T-cell (primary cell): ENCODE results near the gene CRTC3. TPM values are rescaled to one million over a fixed set of nuclear protein-coding genes. Genes with fewer than 3 reads are reported as not detected.
A peak's percentile ranks its signal among the peaks of the same experiment; 100 is the strongest.

Source experiments
- ATAC-seq, 4 experiments: fragments of 200-7000 bp in 3 of 4; fragments of 150-1000 bp in 1 of 4; cut with Tn5 transposase; replicated peaks in 1 of 4; 1 replicate in 3 of 4; 2 replicates in 1 of 4; pipeline ENCODE4 v1.10.0; 2021; ENCODE audit warnings: moderate library complexity in 3 of 4, mild to moderate bottlenecking in 2 of 4, moderate number of reproducible peaks in 1 of 4
- CTCF ChIA-PET, 2 donors: fragments of 300-600 bp; sonication (Branson Sonifier 250); formaldehyde crosslinking; loops; one replicate each; lab custom pipeline; 2022; ENCODE audit warnings: antibody characterized with exemption in 2 of 2; lab: Charles Lee
- POLR2A ChIA-PET, 2 donors: fragments of 300-600 bp; sonication (Branson Sonifier 250); formaldehyde crosslinking; loops; one replicate each; lab custom pipeline; 2022; ENCODE audit warnings: antibody characterized with exemption in 2 of 2; lab: Charles Lee
- DNase-seq, 35 experiments: peaks; one replicate each; pipeline versions ENCODE4 v3.0.0 to v3.0.0-alpha.2; 2013 to 2023
- H3K27ac ChIP-seq: one replicate; pipeline ENCODE4 v1.5.1; 2013; ENCODE audit warnings: low read length
- H3K27me3 ChIP-seq, 2 experiments: replicated peaks in 1 of 2; 1 replicate in 1 of 2; 2 replicates in 1 of 2; pipeline versions ENCODE4 v1.6.1 to v1.7.0; 2013; ENCODE audit warnings: low read length in 1 of 2, mixed read lengths in 1 of 2; ENCODE audit not compliant: control insufficient read depth in 2 of 2, insufficient read depth in 2 of 2; ENCODE audit errors: extremely low read depth in 1 of 2
- H3K36me3 ChIP-seq, 2 donors: 1 replicate in 1 of 2; 2 replicates in 1 of 2; pipeline versions ENCODE4 v1.6.1 to v1.7.0; 2013; ENCODE audit warnings: low read length in 1 of 2; ENCODE audit not compliant: control insufficient read depth in 2 of 2, insufficient read depth in 1 of 2; ENCODE audit errors: extremely low read depth in 1 of 2
- H3K4me1 ChIP-seq, 2 experiments: 1 replicate in 1 of 2; 2 replicates in 1 of 2; pipeline versions ENCODE4 v1.6.1 to v1.7.0; 2013; ENCODE audit warnings: low read length in 2 of 2, mixed read lengths in 1 of 2; ENCODE audit not compliant: insufficient read depth in 2 of 2, control insufficient read depth in 1 of 2; ENCODE audit errors: extremely low read depth in 1 of 2
- H3K4me3 ChIP-seq, 2 donors: 1 replicate in 1 of 2; 2 replicates in 1 of 2; pipeline versions ENCODE4 v1.5.1 to v1.7.0; 2013; ENCODE audit warnings: mild to moderate bottlenecking in 2 of 2, low read length in 1 of 2, moderate library complexity in 1 of 2; ENCODE audit not compliant: control insufficient read depth in 1 of 2; ENCODE audit errors: extremely low read depth in 1 of 2
- H3K9me3 ChIP-seq: 2 replicates; pipeline ENCODE4 v1.7.0; 2013
- H3K27ac Mint-ChIP-seq, 2 donors: one replicate each; pipeline ENCODE4 v1.8.0; 2020 to 2021; ENCODE audit warnings: mild to moderate bottlenecking in 2 of 2, mixed read lengths in 2 of 2
- H3K27me3 Mint-ChIP-seq, 2 donors: one replicate each; pipeline ENCODE4 v1.8.0; 2021 to 2022; ENCODE audit warnings: mixed read lengths in 2 of 2
- H3K36me3 Mint-ChIP-seq: one replicate; pipeline ENCODE4 v1.8.0; 2021; ENCODE audit warnings: mixed read lengths
- H3K4me1 Mint-ChIP-seq, 3 donors: one replicate each; pipeline ENCODE4 v1.8.0; 2020 to 2022; ENCODE audit warnings: mixed read lengths in 3 of 3, mild to moderate bottlenecking in 1 of 3
- H3K4me3 Mint-ChIP-seq, 3 donors: one replicate each; pipeline ENCODE4 v1.8.0; 2020 to 2022; ENCODE audit warnings: mild to moderate bottlenecking in 3 of 3, mixed read lengths in 3 of 3, moderate library complexity in 3 of 3
- H3K9me3 Mint-ChIP-seq, 3 donors: one replicate each; pipeline ENCODE4 v1.8.0; 2020 to 2022; ENCODE audit warnings: mixed read lengths in 3 of 3
- WGBS: methylation state at CpG from one replicate; pipeline ENCODE4 v1.1.5; 2013; ENCODE audit warnings: missing lambda C conversion rate; ENCODE audit not compliant: insufficient coverage; 5-methylcytosine and 5-hydroxymethylcytosine counted together
- total RNA-seq, 35 experiments: library from RNA in 6 of 35; stranded (reverse) in 6 of 35; fragments of 120-200 nt in 1 of 35; gene quantifications; one replicate each; pipeline versions ENCODE4 v1.2.1 to v1.2.4 and lab custom pipeline; 2013 to 2026

CRTC3 gene
- total RNA-seq, 5 donors from 2014 or later (not counting 1 experiment from before 2014, with no cell fraction given): 88.3 to 119 (median 89.1) TPM

DNA sequence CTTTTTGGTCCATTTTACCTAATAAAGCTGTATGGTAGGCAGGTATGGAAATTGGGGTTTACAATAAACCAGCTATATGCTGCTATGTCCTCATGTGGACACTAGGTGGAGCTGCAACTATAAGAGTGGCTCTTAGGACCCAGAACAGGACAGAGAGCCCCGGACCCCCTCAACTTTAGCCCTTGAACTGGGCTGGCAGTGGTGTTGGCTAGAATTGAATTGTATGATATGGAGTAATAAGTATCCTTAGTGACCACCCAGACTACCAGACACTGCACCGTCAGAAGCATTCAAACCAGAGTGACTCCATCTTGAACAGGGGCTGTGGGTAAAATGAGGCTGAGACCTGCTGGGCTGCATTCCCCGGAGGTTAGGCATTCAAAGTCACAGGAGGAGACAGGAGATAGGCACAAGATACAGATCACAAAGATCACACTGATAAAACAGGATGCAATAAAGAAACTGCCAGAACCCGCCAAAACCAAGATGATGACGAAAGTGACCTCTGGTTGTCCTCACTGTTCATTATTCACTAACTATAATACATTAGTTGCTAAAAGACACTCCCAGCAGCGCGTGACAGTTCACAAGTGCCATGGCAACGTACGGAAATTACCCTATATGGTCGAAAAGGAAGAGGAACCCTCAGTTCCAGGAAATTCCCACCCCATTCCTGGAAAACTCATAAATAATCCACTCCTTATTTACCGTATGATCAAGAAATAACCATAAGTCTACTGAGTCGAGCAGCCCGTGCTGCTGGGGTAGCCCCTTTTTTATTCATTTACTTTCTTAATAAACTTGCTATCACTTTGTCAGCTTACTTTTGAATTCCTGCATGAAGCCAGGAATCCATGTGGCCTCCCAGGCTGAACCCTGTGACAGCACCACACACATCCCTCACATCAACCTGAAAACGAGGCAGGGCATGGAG is 118.7 kb downstream of the CRTC3 start:
- ChIA-PET CTCF (interaction anchor here (0.5 to 1.5 kb wide), 25 partner anchors 9 to 623 kb away, joined by 3 to 23 read pairs (median 4); partner anchors contain the start of genes BLM (in 1 of the 2), HDDC3 (in 1 of the 2) and UNC45A (in 1 of the 2)), POLR2A (interaction anchor here in 1 of 2 donors (0.6 kb wide), 1 partner anchor 163 kb away, joined by 4 read pairs; no protein-coding TSS in a partner anchor)
- ATAC-seq: peak; percentile 66 to 77 (median 70)
- no peaks in the 10 kb centered on the region for H3K27me3 Mint-ChIP-seq
- Histone ChIP-seq H3K4me3 (no peak overlapping the region), H3K27me3 (peaks cover 0 to 16% of the 10 kb centered on the region in 2 experiments), H3K9me3 (no peaks in the 10 kb centered on the region), H3K36me3 (peaks cover 3 to 7% of the 10 kb centered on the region in 2 donors), H3K27ac (no peak overlapping the region), H3K4me1 (peaks cover 6 to 19% of the 10 kb centered on the region in 2 experiments)
- WGBS: 13% methylated on average over 6 of the region's 14 CpGs
- H3K36me3 Mint-ChIP-seq: peaks cover 6% of the 10 kb centered on the region
- H3K4me3 Mint-ChIP-seq: peak overlapping the region in 2 of 3 donors; percentile 42 to 68
- no peaks in the 10 kb centered on the region for H3K9me3 Mint-ChIP-seq
- H3K27ac Mint-ChIP-seq: peak overlapping the region in 1 of 2 donors; percentile 45
- H3K4me1 Mint-ChIP-seq: peaks cover 23 to 40% (median 39%) of the 10 kb centered on the region in 3 donors
- peak in 30 of 35 experiments; percentile 10 to 82 (median 44) for DNase-seq

DNA sequence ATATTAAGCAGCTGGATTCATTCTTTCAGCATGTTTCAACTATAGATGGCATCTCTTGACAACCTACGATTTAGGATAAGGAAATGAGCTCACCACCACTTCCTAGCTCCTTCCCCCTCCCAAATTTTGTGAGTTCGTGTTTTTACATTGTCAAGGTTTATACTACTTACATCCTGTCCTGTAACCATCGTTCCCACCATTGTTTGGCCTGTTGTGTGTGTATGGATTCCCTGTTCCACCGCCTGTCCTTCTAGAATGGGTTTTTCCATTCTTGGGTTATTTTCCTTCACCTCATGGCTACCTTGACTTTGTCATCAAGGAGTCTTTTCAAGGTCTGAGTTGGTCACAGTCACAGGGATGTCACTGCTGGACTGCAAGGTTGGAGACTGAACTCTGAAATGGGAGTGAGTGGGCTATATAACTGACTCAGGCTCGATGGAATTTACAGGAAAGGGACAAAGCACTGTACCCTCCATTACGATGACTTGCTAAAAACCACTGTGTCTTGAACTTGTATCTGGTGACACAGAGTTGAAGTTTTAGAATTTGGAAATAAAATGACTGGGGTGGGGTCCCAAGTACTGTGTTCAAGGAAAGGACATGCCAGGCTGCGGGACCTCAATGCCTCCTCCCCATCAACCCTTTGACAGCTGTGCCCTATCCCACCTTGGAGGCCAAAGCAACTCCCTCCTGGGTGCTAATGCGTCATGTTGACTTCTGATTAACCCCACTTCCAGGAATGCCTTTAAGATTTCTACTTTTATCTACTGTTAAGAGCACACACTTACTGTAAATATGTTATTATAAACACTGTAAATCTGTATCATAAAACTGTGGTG is 120.6 kb downstream of the CRTC3 start:
- peaks cover 30 to 47% (median 45%) of the 10 kb centered on the region in 3 donors for H3K4me1 Mint-ChIP-seq
- no peak overlapping the region for H3K4me3 Mint-ChIP-seq
- H3K9me3 ChIP-seq: no peaks in the 10 kb centered on the region
- H3K27me3 Mint-ChIP-seq: peaks cover 3 to 5% of the 10 kb centered on the region in 2 donors
- no peak overlapping the region for H3K4me3 ChIP-seq
- ChIA-PET CTCF (interaction anchor here (0.5 to 1.0 kb wide), 7 partner anchors 39 to 584 kb away, joined by 3 to 5 read pairs (median 3); no protein-coding TSS in a partner anchor), POLR2A (interaction anchor here in 1 of 2 donors (0.6 kb wide), 2 partner anchors 204 to 389 kb away, joined by 3 read pairs; no protein-coding TSS in a partner anchor)
- H3K36me3 Mint-ChIP-seq: no peaks in the 10 kb centered on the region
- H3K36me3 ChIP-seq: no peaks in the 10 kb centered on the region
- ATAC-seq (peak in 1 of 4 experiments; percentile 28), DNase-seq (no peak)
- H3K9me3 Mint-ChIP-seq: no peaks in the 10 kb centered on the region
- peaks cover 9 to 33% of the 10 kb centered on the region in 2 experiments for H3K4me1 ChIP-seq
- no peak overlapping the region for H3K27ac ChIP-seq
- peaks cover 0 to 35% of the 10 kb centered on the region in 2 experiments for H3K27me3 ChIP-seq
- peak overlapping the region in 1 of 2 donors; percentile 6 for H3K27ac Mint-ChIP-seq
- no CpG with 5 or more reads among the region's 8 CpGs for WGBS

DNA sequence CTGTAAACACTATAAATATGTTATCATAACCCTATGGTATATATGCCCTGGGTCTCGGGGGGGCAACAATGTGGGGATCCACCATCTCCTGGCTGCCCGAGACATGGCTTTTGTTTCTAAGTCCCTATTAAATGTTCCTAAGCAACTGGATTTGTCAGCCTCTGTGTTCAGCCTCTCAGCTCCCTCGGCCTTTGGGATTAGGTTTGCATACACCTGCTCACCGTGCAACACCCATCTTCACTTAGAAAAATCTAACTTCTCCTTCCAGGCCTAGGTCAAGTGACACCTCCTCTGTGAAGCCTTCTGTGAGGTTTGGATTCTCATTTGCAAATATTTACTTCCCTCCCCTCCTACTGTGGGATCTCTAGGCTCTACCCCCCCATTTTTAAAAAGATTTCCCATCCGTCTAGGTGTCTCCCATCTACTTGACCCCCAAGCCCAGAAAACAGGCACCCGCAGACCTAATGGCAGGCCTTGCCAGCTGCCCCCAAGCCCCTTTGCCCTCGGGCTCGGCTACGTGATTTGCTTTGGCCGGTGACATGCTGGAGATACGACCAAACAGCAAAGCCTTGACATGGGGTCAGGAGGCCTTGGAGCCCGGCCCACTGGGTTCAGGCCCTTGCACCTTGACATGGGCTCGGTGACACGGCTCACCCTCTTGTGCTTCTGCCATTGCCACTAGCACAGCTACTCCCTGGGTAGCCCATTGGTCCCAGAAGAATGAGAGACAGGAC is 121.4 kb downstream of the CRTC3 start:
- Histone ChIP-seq H3K27me3 (peaks cover 0 to 37% of the 10 kb centered on the region in 2 experiments), H3K4me3 (no peak overlapping the region), H3K9me3 (no peaks in the 10 kb centered on the region), H3K36me3 (no peaks in the 10 kb centered on the region), H3K27ac (no peak overlapping the region), H3K4me1 (peaks cover 9 to 35% of the 10 kb centered on the region in 2 experiments)
- Mint-ChIP-seq H3K9me3 (no peaks in the 10 kb centered on the region), H3K4me3 (no peak overlapping the region), H3K27ac (no peak overlapping the region), H3K36me3 (no peaks in the 10 kb centered on the region), H3K4me1 (peaks cover 31 to 46% (median 46%) of the 10 kb centered on the region in 3 donors), H3K27me3 (peaks cover 3 to 12% of the 10 kb centered on the region in 2 donors)
- ChIA-PET CTCF (no interaction called here), POLR2A (no interaction called here)
- no peak for ATAC-seq
- no peak for DNase-seq
- 92% methylated on average over 10 of the region's 14 CpGs for WGBS

DNA sequence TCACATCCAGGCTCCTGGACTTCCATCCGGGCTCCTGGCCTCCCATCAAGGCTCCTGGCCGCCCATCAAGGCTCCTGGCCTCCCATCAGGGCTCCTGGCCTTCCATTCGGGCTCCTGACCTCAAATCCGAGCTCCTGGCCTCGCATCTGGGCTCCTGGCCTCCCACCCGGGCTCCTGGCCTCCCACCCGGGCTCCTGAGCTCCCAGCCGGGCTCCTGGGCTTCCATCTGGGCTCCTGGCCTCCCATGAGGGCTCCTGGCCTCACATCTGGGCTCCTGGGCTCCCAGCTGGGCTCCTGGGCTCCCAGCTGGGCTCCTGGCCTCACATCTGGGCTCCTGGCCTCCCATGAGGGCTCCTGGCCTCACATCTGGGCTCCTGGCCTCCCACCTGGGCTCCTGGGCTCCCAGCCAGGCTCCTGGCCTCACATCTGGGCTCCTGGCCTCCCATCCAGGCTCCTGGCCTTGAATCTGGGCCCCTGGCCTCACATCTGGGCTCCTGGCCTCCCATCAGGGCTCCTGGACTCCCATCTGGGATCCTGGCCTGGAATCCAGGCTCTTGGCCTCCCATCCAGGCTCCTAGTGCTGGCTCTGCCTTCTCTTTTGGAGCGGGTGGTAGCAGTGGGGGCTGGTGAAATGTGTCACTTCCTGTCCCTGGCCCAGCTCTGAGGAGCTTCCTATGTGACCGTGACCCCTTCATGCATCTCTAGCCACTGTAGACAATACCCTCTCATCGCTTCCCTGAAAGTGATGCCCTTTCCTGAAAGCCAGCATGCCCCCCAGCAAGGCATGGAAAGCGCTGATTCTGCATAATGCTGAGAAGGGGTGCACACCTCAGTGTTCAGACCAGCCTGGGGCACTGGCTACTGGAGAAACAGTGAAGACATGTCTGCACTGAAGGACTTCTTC is 124.8 kb downstream of the CRTC3 start:
- ATAC-seq (peak in 1 of 4 experiments; percentile 45), DNase-seq (peak in 1 of 35 experiments; percentile 14)
- POLR2A ChIA-PET: interaction anchor here in 1 of 2 donors (0.6 kb wide), 1 partner anchor 36 kb away, joined by 3 read pairs; no protein-coding TSS in a partner anchor
- H3K27me3 ChIP-seq: peaks cover 0 to 50% of the 10 kb centered on the region in 2 experiments
- Mint-ChIP-seq H3K4me1 (peaks cover 50 to 60% (median 57%) of the 10 kb centered on the region in 3 donors), H3K27ac (no peak overlapping the region), H3K4me3 (no peak overlapping the region), H3K36me3 (no peaks in the 10 kb centered on the region), H3K27me3 (peaks cover 8 to 32% of the 10 kb centered on the region in 2 donors), H3K9me3 (no peaks in the 10 kb centered on the region)
- CTCF ChIA-PET: interaction anchor here in 1 of 2 donors (0.7 kb wide), 1 partner anchor 551 kb away, joined by 4 read pairs; no protein-coding TSS in a partner anchor
- no peaks in the 10 kb centered on the region for H3K9me3 ChIP-seq
- 71% methylated on average over 10 of the region's 12 CpGs for WGBS
- peaks cover 27 to 48% of the 10 kb centered on the region in 2 experiments for H3K4me1 ChIP-seq
- H3K4me3 ChIP-seq: no peak overlapping the region
- H3K36me3 ChIP-seq: no peaks in the 10 kb centered on the region
- H3K27ac ChIP-seq: no peak overlapping the region
